Mucosa of descending colon (tissue), 3 donors: ENCODE results near the gene RNF167. TPM values are rescaled to one million over a fixed set of nuclear protein-coding genes. Genes with fewer than 3 reads are reported as not detected.

Experiments used
- ATAC-seq: fragments of 200-7000 bp; cut with Tn5 transposase; one replicate; pipeline ENCODE4 v1.9.1; 2020; ENCODE audit warnings: mild to moderate bottlenecking, moderate library complexity
- DNase-seq, 3 donors: peaks; one replicate each; pipeline ENCODE4 v3.0.0-alpha.2; 2020
- H3K36me3 ChIP-seq: fragments of 200-600 bp; one replicate; pipeline ENCODE4 v1.8.0; 2021; ENCODE audit warnings: low read depth, mild to moderate bottlenecking
- H3K4me1 ChIP-seq: fragments of 200-600 bp; one replicate; pipeline ENCODE4 v1.8.0; 2021; ENCODE audit warnings: low read depth, mild to moderate bottlenecking
- H3K4me3 ChIP-seq: fragments of 200-600 bp; one replicate; pipeline ENCODE4 v1.8.0; 2021; ENCODE audit warnings: mild to moderate bottlenecking
- H3K9me3 ChIP-seq: fragments of 200-600 bp; one replicate; pipeline ENCODE4 v1.8.0; 2021; ENCODE audit warnings: mild to moderate bottlenecking
- intact Hi-C, 2 donors: fragments of 100-400 bp; cut with DNase I in 1 of 2; cut with micrococcal nuclease in 1 of 2; formaldehyde crosslinking; loops; one replicate each; pipeline versions ENCODE4 v1.11.0 to v1.11.1; 2022; cut with DNase I, micrococcal nuclease
- microRNA-seq: library from miRNA; unstranded; fragments of <30 nt; microRNA quantifications from one replicate; pipeline ENCODE4, GENCODE V29; 2019
- total RNA-seq, 3 donors: library from RNA; stranded (reverse); fragmentation: NEBNext Ultra II Directional in 2 of 3; extraction: Animal tissue kit (Norgen Biotek cat#: 25700) in 2 of 3; gene quantifications; one replicate each; pipeline versions ENCODE4 v1.2.1 to v1.2.4, GENCODE V29; 2021 to 2023
- TF ChIP-seq, protein P1 (sequence below): fragments of 200-600 bp; IDR thresholded peaks from one replicate; pipeline ENCODE4 v1.8.0; 2022; ENCODE audit warnings: antibody characterized with exemption, mild to moderate bottlenecking
- donor health status: DM: no; HTN: no; CAD: no; lungs with moderate emphysema.
- donor health status: DM: no; HTN: no; CAD: no.
- donor health status: DM: no; HTN: yes; CAD: no.

Gene RNF167
- total RNA-seq, 3 donors from 2014 or later: 90.8 to 118 (median 114) TPM

- DNase-seq: no peak
- no peaks in the 10 kb centered on the region for H3K36me3 ChIP-seq
- peaks cover 23% of the 10 kb centered on the region for H3K4me1 ChIP-seq
- H3K9me3 ChIP-seq: no peaks in the 10 kb centered on the region
- ATAC-seq: peak; percentile 5
- TF ChIP-seq, protein P1, sequence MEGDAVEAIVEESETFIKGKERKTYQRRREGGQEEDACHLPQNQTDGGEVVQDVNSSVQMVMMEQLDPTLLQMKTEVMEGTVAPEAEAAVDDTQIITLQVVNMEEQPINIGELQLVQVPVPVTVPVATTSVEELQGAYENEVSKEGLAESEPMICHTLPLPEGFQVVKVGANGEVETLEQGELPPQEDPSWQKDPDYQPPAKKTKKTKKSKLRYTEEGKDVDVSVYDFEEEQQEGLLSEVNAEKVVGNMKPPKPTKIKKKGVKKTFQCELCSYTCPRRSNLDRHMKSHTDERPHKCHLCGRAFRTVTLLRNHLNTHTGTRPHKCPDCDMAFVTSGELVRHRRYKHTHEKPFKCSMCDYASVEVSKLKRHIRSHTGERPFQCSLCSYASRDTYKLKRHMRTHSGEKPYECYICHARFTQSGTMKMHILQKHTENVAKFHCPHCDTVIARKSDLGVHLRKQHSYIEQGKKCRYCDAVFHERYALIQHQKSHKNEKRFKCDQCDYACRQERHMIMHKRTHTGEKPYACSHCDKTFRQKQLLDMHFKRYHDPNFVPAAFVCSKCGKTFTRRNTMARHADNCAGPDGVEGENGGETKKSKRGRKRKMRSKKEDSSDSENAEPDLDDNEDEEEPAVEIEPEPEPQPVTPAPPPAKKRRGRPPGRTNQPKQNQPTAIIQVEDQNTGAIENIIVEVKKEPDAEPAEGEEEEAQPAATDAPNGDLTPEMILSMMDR: no peak
- peak overlapping the region; percentile 71 for H3K4me3 ChIP-seq
- intact Hi-C loops: loop anchor here in 1 of 2 donors (10.0 kb wide), 1 partner anchor 77 kb away; no protein-coding TSS in a partner anchor
Measured at GRCh38 chr17:4987767-4988567, 47.9 kb downstream of the RNF167 start.

DNA sequence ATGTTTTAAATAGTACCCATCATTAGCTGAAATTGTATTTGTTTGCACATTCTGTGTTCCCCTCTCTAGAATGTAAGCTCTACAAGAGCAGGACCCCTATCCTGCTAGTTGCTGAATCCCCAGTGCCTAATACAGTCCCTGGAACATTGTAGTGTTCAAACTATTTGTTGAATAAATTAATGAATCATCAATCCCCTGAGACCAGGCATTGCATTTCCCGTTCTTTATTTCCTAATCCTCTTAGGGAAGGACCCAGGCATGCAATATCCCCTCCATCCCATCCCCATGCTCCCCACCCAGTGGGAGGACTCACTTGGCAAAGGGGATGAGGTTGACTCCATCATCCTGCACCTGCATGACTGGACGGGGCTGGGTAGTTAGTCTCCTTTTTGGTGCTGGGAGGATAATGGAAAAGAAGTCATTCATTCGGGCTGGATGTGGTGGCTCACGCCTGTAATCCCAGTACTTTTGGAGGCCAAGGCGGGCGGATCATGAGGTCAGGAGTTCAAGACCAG is 54.1 kb downstream of the RNF167 start:
- no peaks in the 10 kb centered on the region for H3K36me3 ChIP-seq
- peaks cover 14% of the 10 kb centered on the region for H3K4me1 ChIP-seq
- TF ChIP-seq, protein P1: no peak
- ATAC-seq (no peak), DNase-seq (no peak)
- intact Hi-C loops: no loop called here
- no peaks in the 10 kb centered on the region for H3K9me3 ChIP-seq
- H3K4me3 ChIP-seq: no peak overlapping the region

Small RNA genes lying within 50 kb of the gene (microRNA-seq; reads per million reads assigned to microRNA genes)
- not detected for gene MIR6864
- not detected for gene MIR6865

Other genes with a start within 250 kb of the RNF167 start
- 10 to 100 TPM; 30.1 to 51.2 (median 35.6) TPM for gene PELP1, start 236.1 kb upstream of the RNF167 start, total RNA-seq
- gene ARRB2, start 229.6 kb upstream of the RNF167 start, total RNA-seq: 10 to 100 TPM; 29.7 to 56.5 (median 49.9) TPM
- 10 to 100 TPM; 21.4 to 28.3 (median 22.2) TPM for gene MED11, start 208.8 kb upstream of the RNF167 start, total RNA-seq
- 1 to 10 TPM; 1.2 to 1.4 (median 1.3) TPM for gene ZMYND15, start 200.4 kb upstream of the RNF167 start, total RNA-seq
- gene CXCL16, start 200.3 kb upstream of the RNF167 start, total RNA-seq: 10 to 100 TPM; 20.3 to 41.9 (median 30.2) TPM
- gene TM4SF5, start 168.4 kb upstream of the RNF167 start, total RNA-seq: 10 to 100 TPM in 2 of 3 donors, 1 to 10 TPM in 1; 5.0 to 20.7 (median 12.5) TPM
- 1 to 10 TPM in 2 of 3 donors, under 1 TPM in 1; 0.67 to 2.3 (median 2.1) TPM for gene VMO1, start 153.9 kb upstream of the RNF167 start, total RNA-seq
- not detected for gene GLTPD2, start 151.3 kb upstream of the RNF167 start, total RNA-seq
- 100 to 1,000 TPM in 2 of 3 donors, 10 to 100 TPM in 1; 71.5 to 122 (median 109) TPM for gene PSMB6, start 144.1 kb upstream of the RNF167 start, total RNA-seq
- 10 to 100 TPM; 24.4 to 29.8 (median 29.2) TPM for gene PLD2, start 133.1 kb upstream of the RNF167 start, total RNA-seq
- 100 to 1,000 TPM; 140 to 227 (median 170) TPM for gene MINK1, start 106.9 kb upstream of the RNF167 start, total RNA-seq
- gene C17orf107, start 40.7 kb upstream of the RNF167 start, total RNA-seq: 1 to 10 TPM in 1 of 3 donors, under 1 TPM in 2; 0.52 to 2.6 (median 0.80) TPM
- 1 to 10 TPM in 1 of 3 donors, under 1 TPM in 1, not detected in 1; 0.24 to 1.3 TPM for gene CHRNE, start 37.2 kb upstream of the RNF167 start, total RNA-seq
- gene GP1BA, start 8.0 kb upstream of the RNF167 start, total RNA-seq: not detected
- gene SLC25A11, start 222 bp upstream of the RNF167 start, total RNA-seq: 10 to 100 TPM; 68.4 to 87.2 (median 72.8) TPM
- gene PFN1, start 8.3 kb downstream of the RNF167 start, total RNA-seq: 100 to 1,000 TPM; 605 to 825 (median 723) TPM
- gene ENO3, start 10.9 kb downstream of the RNF167 start, total RNA-seq: 10 to 100 TPM in 2 of 3 donors, 1 to 10 TPM in 1; 8.6 to 12.4 (median 10.1) TPM
- gene SPAG7, start 27.5 kb downstream of the RNF167 start, total RNA-seq: 10 to 100 TPM; 41.3 to 54.0 (median 51.7) TPM
- gene CAMTA2, start 47.4 kb downstream of the RNF167 start, total RNA-seq: 10 to 100 TPM; 56.6 to 71.7 (median 57.1) TPM
- 1 to 10 TPM; 1.8 to 4.5 (median 3.5) TPM for gene INCA1, start 57.3 kb downstream of the RNF167 start, total RNA-seq
- 100 to 1,000 TPM; 219 to 286 (median 273) TPM for gene KIF1C, start 57.7 kb downstream of the RNF167 start, total RNA-seq
- gene SLC52A1, start 95.2 kb downstream of the RNF167 start, total RNA-seq: 1 to 10 TPM; 3.0 to 5.3 (median 3.6) TPM
- 10 to 100 TPM in 2 of 3 donors, 1 to 10 TPM in 1; 8.0 to 11.2 (median 10.8) TPM for gene ZFP3, start 138.2 kb downstream of the RNF167 start, total RNA-seq
- gene ZNF232, start 171.6 kb downstream of the RNF167 start, total RNA-seq: 10 to 100 TPM in 1 of 3 donors, 1 to 10 TPM in 2; 8.2 to 12.1 (median 8.4) TPM
- gene USP6, start 175.8 kb downstream of the RNF167 start, total RNA-seq: under 1 TPM in 2 of 3 donors, not detected in 1; 0.09 to 0.10 TPM